WTC11 (cell line): Measurements from ENCODE around the gene IL10RA. TPM values are rescaled to one million over a fixed set of nuclear protein-coding genes. Genes with fewer than 3 reads are reported as not detected.

ENCODE experiments used
- ATAC-seq: fragments of 200-7000 bp; cut with Tn5 transposase; 2 replicates; pipeline ENCODE4 v1.10.0; 2021; ENCODE audit warnings: mild to moderate bottlenecking, moderate library complexity
- CTCF ChIA-PET: fragments of 300-600 bp; sonication (Branson Sonifier 250); formaldehyde crosslinking; loops from one replicate; lab custom pipeline; 2021; ENCODE audit warnings: antibody characterized with exemption; lab: Charles Lee
- POLR2A ChIA-PET: fragments of 350-600 bp; sonication (Branson Sonifier 250); formaldehyde crosslinking; loops from one replicate; lab custom pipeline; 2021; ENCODE audit warnings: antibody characterized with exemption; lab: Charles Lee
- DNase-seq: peaks from one replicate; pipeline ENCODE4 v3.0.0; 2021; ENCODE audit warnings: low spot score
- H3K27ac Mint-ChIP-seq: 2 replicates; pipeline ENCODE4 v1.8.0; 2021; ENCODE audit warnings: mixed read lengths
- H3K27me3 Mint-ChIP-seq: 2 replicates; pipeline ENCODE4 v1.8.0; 2021; ENCODE audit warnings: low read depth, mild to moderate bottlenecking, moderate library complexity, mixed read lengths
- H3K36me3 Mint-ChIP-seq: 2 replicates; pipeline ENCODE4 v1.8.0; 2021; ENCODE audit warnings: mixed read lengths
- H3K4me1 Mint-ChIP-seq: 2 replicates; pipeline ENCODE4 v1.8.0; 2022; ENCODE audit warnings: mixed read lengths
- H3K4me3 Mint-ChIP-seq: 2 replicates; pipeline ENCODE4 v1.8.0; 2021; ENCODE audit warnings: mild to moderate bottlenecking, moderate library complexity, mixed read lengths
- H3K9me3 Mint-ChIP-seq: 2 replicates; pipeline ENCODE4 v1.8.0; 2021; ENCODE audit warnings: mixed read lengths
- ATF2 ChIP-seq: sonication (generic); formaldehyde crosslinking; IDR thresholded peaks from 2 replicates; pipeline ENCODE4 v1.8.1; 2022; ENCODE audit warnings: low read depth, missing genetic modification reagents, borderline replicate concordance
- CBFB ChIP-seq: sonication (generic); formaldehyde crosslinking; IDR thresholded peaks from 2 replicates; pipeline ENCODE4 v1.8.1; 2022; ENCODE audit warnings: mild to moderate bottlenecking, low read depth, missing genetic modification reagents
- EMX1 ChIP-seq: fragments of 250-450 bp; sonication (Bioruptor Pico); IDR thresholded peaks from 2 replicates; pipeline ENCODE4 v1.8.0; 2021; ENCODE audit warnings: mild to moderate bottlenecking
- FOXJ3 ChIP-seq: sonication (generic); formaldehyde crosslinking; IDR thresholded peaks from 2 replicates; pipeline ENCODE4 v1.9.0; 2021; ENCODE audit warnings: missing genetic modification reagents, mild to moderate bottlenecking, borderline replicate concordance
- GRHL2 ChIP-seq: fragments of 250-450 bp; sonication (Bioruptor Pico); IDR thresholded peaks from 2 replicates; pipeline ENCODE4 v1.8.0; 2022; ENCODE audit warnings: mild to moderate bottlenecking, moderate library complexity; ENCODE audit not compliant: insufficient replicate concordance, severe bottlenecking
- KAT7 ChIP-seq: sonication (generic); formaldehyde crosslinking; IDR thresholded peaks from 2 replicates; pipeline ENCODE4 v1.8.1; 2023; ENCODE audit warnings: missing genetic modification reagents, mild to moderate bottlenecking, borderline replicate concordance
- MLX ChIP-seq: sonication (generic); formaldehyde crosslinking; IDR thresholded peaks from 2 replicates; pipeline ENCODE4 v1.8.1; 2023; ENCODE audit warnings: mild to moderate bottlenecking, missing genetic modification reagents, moderate library complexity
- NFYB ChIP-seq: sonication (generic); formaldehyde crosslinking; conservative IDR thresholded peaks from 2 replicates; pipeline ENCODE4 v1.8.0; 2022; ENCODE audit warnings: low read depth, missing genetic modification reagents
- NR3C1 ChIP-seq: sonication (generic); formaldehyde crosslinking; conservative IDR thresholded peaks from 2 replicates; pipeline ENCODE4 v1.8.1; 2023; ENCODE audit warnings: low read depth, mild to moderate bottlenecking, missing genetic modification reagents
- SMAD3 ChIP-seq: sonication (generic); formaldehyde crosslinking; IDR thresholded peaks from 2 replicates; pipeline ENCODE4 v1.8.0; 2022; ENCODE audit warnings: missing genetic modification reagents, mild to moderate bottlenecking, borderline replicate concordance
- SMAD4 ChIP-seq: sonication (generic); formaldehyde crosslinking; IDR thresholded peaks from 2 replicates; pipeline ENCODE4 v1.8.0; 2022; ENCODE audit warnings: mild to moderate bottlenecking, missing genetic modification reagents
- TCF7 ChIP-seq: sonication (generic); formaldehyde crosslinking; IDR thresholded peaks from 2 replicates; pipeline ENCODE4 v1.8.0; 2022; ENCODE audit warnings: mild to moderate bottlenecking, low read depth, missing genetic modification reagents, moderate library complexity
- TEAD1 ChIP-seq: sonication (generic); formaldehyde crosslinking; IDR thresholded peaks from 2 replicates; pipeline ENCODE4 v1.8.0; 2022; ENCODE audit warnings: mild to moderate bottlenecking, missing genetic modification reagents
- ZBTB21 ChIP-seq: sonication (generic); formaldehyde crosslinking; IDR thresholded peaks from 2 replicates; pipeline ENCODE4 v1.8.1; 2023; ENCODE audit warnings: mild to moderate bottlenecking, missing genetic modification reagents, borderline replicate concordance
- ZNF317 ChIP-seq: sonication (generic); formaldehyde crosslinking; IDR thresholded peaks from 2 replicates; pipeline ENCODE4 v1.8.1; 2023; ENCODE audit warnings: low read depth, mild to moderate bottlenecking, moderate library complexity, missing genetic modification reagents, borderline replicate concordance
- total RNA-seq: library from RNA; stranded (reverse); gene quantifications from 3 replicates; pipeline ENCODE4 v1.2.3, GENCODE V29; 2021
- TF ChIP-seq, protein P1 (sequence below): fragments of 250-450 bp; sonication (Bioruptor Pico); IDR thresholded peaks from 2 replicates; pipeline ENCODE4 v2.1.2; 2022; ENCODE audit warnings: mild to moderate bottlenecking, moderate library complexity
- TF ChIP-seq, protein P2 (sequence below): sonication (generic); formaldehyde crosslinking; IDR thresholded peaks from 2 replicates; pipeline ENCODE4 v1.8.1; 2022; ENCODE audit warnings: low read depth, mild to moderate bottlenecking, moderate library complexity, missing genetic modification reagents, borderline replicate concordance
- TF ChIP-seq, protein P3 (sequence below): sonication (generic); formaldehyde crosslinking; IDR thresholded peaks from 2 replicates; pipeline ENCODE4 v1.8.0; 2022; ENCODE audit warnings: mild to moderate bottlenecking, missing genetic modification reagents
- TF ChIP-seq, protein P4 (sequence below): sonication (generic); formaldehyde crosslinking; IDR thresholded peaks from 2 replicates; pipeline ENCODE4 v1.8.0; 2022; ENCODE audit warnings: mild to moderate bottlenecking, missing genetic modification reagents
- TF ChIP-seq, protein P5 (sequence below): sonication (generic); formaldehyde crosslinking; IDR thresholded peaks from 2 replicates; pipeline ENCODE4 v1.8.1; 2022; ENCODE audit warnings: missing genetic modification reagents, borderline replicate concordance

Gene IL10RA
- total RNA-seq, 1 experiment from 2014 or later = 0.74 TPM

DNA sequence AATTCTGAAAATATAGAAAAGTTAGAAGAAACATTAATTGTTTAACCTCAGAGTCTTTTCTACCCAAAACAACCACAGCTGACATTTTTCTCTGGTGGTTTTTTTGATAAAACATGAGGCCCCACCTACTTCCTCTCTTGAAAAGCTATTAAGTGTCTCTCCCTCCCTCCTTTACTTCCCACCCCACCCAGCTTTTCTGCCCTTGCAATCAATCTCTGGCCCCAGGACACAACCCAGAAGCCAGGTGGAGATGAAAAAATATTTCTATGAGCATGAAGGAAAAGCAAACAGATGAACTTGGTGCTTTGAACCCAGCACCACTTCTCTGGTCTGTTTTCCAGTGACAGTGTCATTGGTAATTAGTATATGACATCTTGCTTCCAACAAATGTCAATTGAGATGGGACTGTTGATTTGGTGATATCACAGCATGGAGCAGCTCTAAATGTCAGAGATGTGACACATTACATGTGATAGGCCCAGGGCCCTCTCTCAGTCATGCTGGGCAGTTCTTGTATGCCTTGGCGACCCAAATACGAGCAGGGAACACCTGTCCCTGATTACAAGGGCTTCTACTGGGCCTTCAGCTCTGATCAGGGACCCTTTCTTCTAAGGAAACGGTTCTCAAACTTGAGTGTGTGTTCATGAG, 33.0 kb upstream of the IL10RA start (continued):
- TF ChIP-seq TCF7 (CRISPR knock-in tag) (no peak), EMX1 (no peak), SMAD3 (CRISPR knock-in tag) (no peak), NFYB (CRISPR knock-in tag) (no peak)
- TF ChIP-seq, protein P1, sequence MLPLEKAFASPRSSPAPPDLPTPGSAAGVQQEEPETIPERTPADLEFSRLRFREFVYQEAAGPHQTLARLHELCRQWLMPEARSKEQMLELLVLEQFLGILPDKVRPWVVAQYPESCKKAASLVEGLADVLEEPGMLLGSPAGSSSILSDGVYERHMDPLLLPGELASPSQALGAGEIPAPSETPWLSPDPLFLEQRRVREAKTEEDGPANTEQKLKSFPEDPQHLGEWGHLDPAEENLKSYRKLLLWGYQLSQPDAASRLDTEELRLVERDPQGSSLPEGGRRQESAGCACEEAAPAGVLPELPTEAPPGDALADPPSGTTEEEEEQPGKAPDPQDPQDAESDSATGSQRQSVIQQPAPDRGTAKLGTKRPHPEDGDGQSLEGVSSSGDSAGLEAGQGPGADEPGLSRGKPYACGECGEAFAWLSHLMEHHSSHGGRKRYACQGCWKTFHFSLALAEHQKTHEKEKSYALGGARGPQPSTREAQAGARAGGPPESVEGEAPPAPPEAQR (CRISPR knock-in tag) = no peak
- TF ChIP-seq, protein P2, sequence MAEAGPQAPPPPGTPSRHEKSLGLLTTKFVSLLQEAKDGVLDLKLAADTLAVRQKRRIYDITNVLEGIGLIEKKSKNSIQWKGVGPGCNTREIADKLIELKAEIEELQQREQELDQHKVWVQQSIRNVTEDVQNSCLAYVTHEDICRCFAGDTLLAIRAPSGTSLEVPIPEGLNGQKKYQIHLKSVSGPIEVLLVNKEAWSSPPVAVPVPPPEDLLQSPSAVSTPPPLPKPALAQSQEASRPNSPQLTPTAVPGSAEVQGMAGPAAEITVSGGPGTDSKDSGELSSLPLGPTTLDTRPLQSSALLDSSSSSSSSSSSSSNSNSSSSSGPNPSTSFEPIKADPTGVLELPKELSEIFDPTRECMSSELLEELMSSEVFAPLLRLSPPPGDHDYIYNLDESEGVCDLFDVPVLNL = no peak
- TF ChIP-seq, protein P3, sequence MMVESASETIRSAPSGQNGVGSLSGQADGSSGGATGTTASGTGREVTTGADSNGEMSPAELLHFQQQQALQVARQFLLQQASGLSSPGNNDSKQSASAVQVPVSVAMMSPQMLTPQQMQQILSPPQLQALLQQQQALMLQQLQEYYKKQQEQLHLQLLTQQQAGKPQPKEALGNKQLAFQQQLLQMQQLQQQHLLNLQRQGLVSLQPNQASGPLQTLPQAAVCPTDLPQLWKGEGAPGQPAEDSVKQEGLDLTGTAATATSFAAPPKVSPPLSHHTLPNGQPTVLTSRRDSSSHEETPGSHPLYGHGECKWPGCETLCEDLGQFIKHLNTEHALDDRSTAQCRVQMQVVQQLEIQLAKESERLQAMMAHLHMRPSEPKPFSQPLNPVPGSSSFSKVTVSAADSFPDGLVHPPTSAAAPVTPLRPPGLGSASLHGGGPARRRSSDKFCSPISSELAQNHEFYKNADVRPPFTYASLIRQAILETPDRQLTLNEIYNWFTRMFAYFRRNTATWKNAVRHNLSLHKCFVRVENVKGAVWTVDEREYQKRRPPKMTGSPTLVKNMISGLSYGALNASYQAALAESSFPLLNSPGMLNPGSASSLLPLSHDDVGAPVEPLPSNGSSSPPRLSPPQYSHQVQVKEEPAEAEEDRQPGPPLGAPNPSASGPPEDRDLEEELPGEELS (CRISPR knock-in tag) = no peak

GRCh38 chr11:117958949-117959348, 27.2 kb upstream of the IL10RA start:
- Mint-ChIP-seq H3K4me3 (no peak overlapping the region), H3K27me3 (peaks cover 4% of the 10 kb centered on the region; the same call in 1 of the 2 replicates), H3K27ac (no peak overlapping the region), H3K36me3 (no peaks in the 10 kb centered on the region), H3K9me3 (peaks cover 6% of the 10 kb centered on the region; the same call in 1 of the 2 replicates), H3K4me1 (peaks cover 3% of the 10 kb centered on the region; the same call in 1 of the 2 replicates)
- ChIA-PET POLR2A (no interaction called here), CTCF (no interaction called here)
- ATAC-seq (no peak), DNase-seq (no peak)
- no peak for TF ChIP-seq TEAD1 (CRISPR knock-in tag)
- TF ChIP-seq NR3C1 = no peak
- no peak for TF ChIP-seq GRHL2 (CRISPR knock-in tag)
- TF ChIP-seq KAT7 = no peak
- TF ChIP-seq, protein P4, sequence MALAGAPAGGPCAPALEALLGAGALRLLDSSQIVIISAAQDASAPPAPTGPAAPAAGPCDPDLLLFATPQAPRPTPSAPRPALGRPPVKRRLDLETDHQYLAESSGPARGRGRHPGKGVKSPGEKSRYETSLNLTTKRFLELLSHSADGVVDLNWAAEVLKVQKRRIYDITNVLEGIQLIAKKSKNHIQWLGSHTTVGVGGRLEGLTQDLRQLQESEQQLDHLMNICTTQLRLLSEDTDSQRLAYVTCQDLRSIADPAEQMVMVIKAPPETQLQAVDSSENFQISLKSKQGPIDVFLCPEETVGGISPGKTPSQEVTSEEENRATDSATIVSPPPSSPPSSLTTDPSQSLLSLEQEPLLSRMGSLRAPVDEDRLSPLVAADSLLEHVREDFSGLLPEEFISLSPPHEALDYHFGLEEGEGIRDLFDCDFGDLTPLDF = no peak
- TF ChIP-seq ZNF317 (CRISPR knock-in tag) = no peak

- no peak overlapping the region for H3K4me3 Mint-ChIP-seq
- DNase-seq (no peak), ATAC-seq (no peak)
- peaks cover 3% of the 10 kb centered on the region; the same call in 1 of the 2 replicates for H3K4me1 Mint-ChIP-seq
- no peak overlapping the region for H3K27ac Mint-ChIP-seq
- H3K27me3 Mint-ChIP-seq = no peaks in the 10 kb centered on the region
- H3K9me3 Mint-ChIP-seq = peaks cover 6% of the 10 kb centered on the region; the same call in 1 of the 2 replicates
- POLR2A ChIA-PET = no interaction called here
- CTCF ChIA-PET = interaction anchor here (0.9 to 1.5 kb wide), 2 partner anchors 13 to 152 kb away, joined by 3 read pairs; no protein-coding TSS in a partner anchor
- H3K36me3 Mint-ChIP-seq = no peaks in the 10 kb centered on the region
- TF ChIP-seq FOXJ3 (CRISPR knock-in tag) (no peak), SMAD4 (no peak), ATF2 (no peak), CBFB (CRISPR knock-in tag) (no peak), MLX (no peak), ZBTB21 (no peak), TCF7 (CRISPR knock-in tag) (no peak)
- TF ChIP-seq, protein P5, sequence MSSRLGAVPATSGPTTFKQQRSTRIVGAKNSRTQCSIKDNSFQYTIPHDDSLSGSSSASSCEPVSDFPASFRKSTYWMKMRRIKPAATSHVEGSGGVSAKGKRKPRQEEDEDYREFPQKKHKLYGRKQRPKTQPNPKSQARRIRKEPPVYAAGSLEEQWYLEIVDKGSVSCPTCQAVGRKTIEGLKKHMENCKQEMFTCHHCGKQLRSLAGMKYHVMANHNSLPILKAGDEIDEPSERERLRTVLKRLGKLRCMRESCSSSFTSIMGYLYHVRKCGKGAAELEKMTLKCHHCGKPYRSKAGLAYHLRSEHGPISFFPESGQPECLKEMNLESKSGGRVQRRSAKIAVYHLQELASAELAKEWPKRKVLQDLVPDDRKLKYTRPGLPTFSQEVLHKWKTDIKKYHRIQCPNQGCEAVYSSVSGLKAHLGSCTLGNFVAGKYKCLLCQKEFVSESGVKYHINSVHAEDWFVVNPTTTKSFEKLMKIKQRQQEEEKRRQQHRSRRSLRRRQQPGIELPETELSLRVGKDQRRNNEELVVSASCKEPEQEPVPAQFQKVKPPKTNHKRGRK = no peak
Measured at GRCh38 chr11:117959438-117960149, 26.6 kb upstream of the IL10RA start.
